NT2/D1 (cell line): ENCODE measurements around the gene AK9.

Experiments
- SUZ12 ChIP-seq: IDR thresholded peaks from 2 replicates; pipeline ENCODE4 v1.6.1; 2011; ENCODE audit not compliant: insufficient read length, insufficient read depth; ENCODE audit errors: extremely low read depth
- YY1 ChIP-seq: IDR thresholded peaks from 2 replicates; pipeline ENCODE4 v1.6.1; 2011; ENCODE audit not compliant: insufficient read length, insufficient read depth

GRCh38 chr6:109473120-109473519, 217.9 kb downstream of the AK9 start:
- TF ChIP-seq YY1 (no peak), SUZ12 (no peak)
